K562 (cell line): ENCODE results near the gene DTNB. TPM values are rescaled to one million over a fixed set of nuclear protein-coding genes. Genes with fewer than 3 reads are reported as not detected.

ENCODE experiments used
- ATAC-seq: fragments of 200-7000 bp; cut with Tn5 transposase; 3 replicates; pipeline ENCODE4 v1.9.1; 2020; ENCODE audit warnings: moderate library complexity
- BruUV-seq: library from RNA; stranded (reverse); fragments of 400-500 nt; replicated peaks from 2 replicates; lab custom pipeline; 2021; lab: Mats Ljungman, UMichigan
- CTCF ChIA-PET: fragments of 300-600 bp; formaldehyde crosslinking; extraction: SDS; loops from one replicate; lab custom pipeline; 2021; ENCODE audit warnings: low intra/inter-chr PET ratio; lab: Yijun Ruan, JAX
- POLR2A ChIA-PET: fragments of 300-600, 350-650 bp; sonication (Branson Sonifier 250); formaldehyde crosslinking; extraction: SDS; loops from one replicate; lab custom pipeline; 2021; ENCODE audit warnings: antibody characterized with exemption, inconsistent platforms; lab: Yijun Ruan, JAX
- DNase-seq, 4 experiments: peaks; one replicate each; pipeline versions ENCODE4 v3.0.0 to v3.0.0-alpha.2; 2011 to 2018; ENCODE audit warnings: low spot score in 3 of 4, mixed read lengths in 3 of 4; ENCODE audit errors: extremely low read depth in 1 of 4
- FAIRE-seq: peaks from 2 replicates; lab custom pipeline; 2011; peaks lifted over from hg19 to GRCh38; lab: Jason Lieb, UNC
- H2AFZ ChIP-seq: 2 replicates; pipeline ENCODE4 v1.6.0; 2011; ENCODE audit warnings: low read depth, low read length, control low read depth, inconsistent platforms
- H3K27ac ChIP-seq: fragments of 200-600 bp; 3 replicates; pipeline ENCODE4 v1.8.0; 2011; ENCODE audit warnings: low read depth, mild to moderate bottlenecking, control low read depth, inconsistent platforms, low read length, moderate library complexity, mixed read lengths; ENCODE audit errors: extremely low read depth
- H3K27me3 ChIP-seq, 2 experiments: fragments of 300-600 bp in 1 of 2; 2 replicates in 1 of 2; 3 replicates in 1 of 2; pipeline versions ENCODE4 v1.6.0 to v1.8.0; 2011; ENCODE audit warnings: inconsistent platforms in 2 of 2, low read length in 2 of 2, mild to moderate bottlenecking in 1 of 2, mixed read lengths in 1 of 2, moderate library complexity in 1 of 2; ENCODE audit not compliant: control insufficient read depth in 2 of 2, insufficient read depth in 2 of 2
- H3K36me3 ChIP-seq: fragments of 300-600 bp; 3 replicates; pipeline ENCODE4 v1.8.0; 2011; ENCODE audit warnings: mild to moderate bottlenecking, low read length, inconsistent platforms; ENCODE audit not compliant: control insufficient read depth, insufficient read depth
- H3K4me1 ChIP-seq, 2 experiments: fragments of 200-600 bp in 1 of 2; replicated peaks in 1 of 2; 2 replicates in 1 of 2; 3 replicates in 1 of 2; pipeline versions ENCODE4 v1.5.1 to v1.8.0; 2011; ENCODE audit warnings: inconsistent platforms in 2 of 2, low read length in 2 of 2, mild to moderate bottlenecking in 1 of 2, mixed read lengths in 1 of 2, moderate library complexity in 1 of 2; ENCODE audit not compliant: control insufficient read depth in 2 of 2, insufficient read depth in 2 of 2
- H3K4me2 ChIP-seq: 2 replicates; pipeline ENCODE4 v1.6.1; 2011; ENCODE audit warnings: low read length, control low read depth, inconsistent platforms, mixed read lengths; ENCODE audit not compliant: insufficient read depth
- H3K4me3 ChIP-seq: fragments of 200-600 bp; sonication (generic), shearing (Covaris generic); 2 replicates; pipeline ENCODE4 v1.5.1; 2016; ENCODE audit warnings: control low read depth, inconsistent platforms
- H3K79me2 ChIP-seq: fragments of 200-600 bp; 3 replicates; pipeline ENCODE4 v1.8.0; 2011; ENCODE audit warnings: low read length, inconsistent platforms; ENCODE audit not compliant: control insufficient read depth, insufficient read depth
- H3K9ac ChIP-seq, 2 experiments: 2 replicates each; pipeline versions ENCODE4 v1.6.0 to v1.6.1; 2011; ENCODE audit warnings: low read depth in 2 of 2, low read length in 2 of 2, control low read depth in 1 of 2, inconsistent platforms in 1 of 2, mild to moderate bottlenecking in 1 of 2, mixed read lengths in 1 of 2; ENCODE audit not compliant: insufficient read depth in 1 of 2
- H3K9me1 ChIP-seq: one replicate; pipeline ENCODE4 v1.6.0; 2011; ENCODE audit warnings: inconsistent platforms, mild to moderate bottlenecking, low read length, moderate library complexity; ENCODE audit not compliant: control insufficient read depth, insufficient read depth
- H3K9me3 ChIP-seq: replicated peaks from 2 replicates; pipeline ENCODE4 v1.5.1; 2011; ENCODE audit warnings: low read depth, low read length, inconsistent platforms; ENCODE audit not compliant: control insufficient read depth, insufficient read depth
- H4K20me1 ChIP-seq: replicated peaks from 2 replicates; pipeline ENCODE4 v1.6.1; 2011; ENCODE audit warnings: low read length, inconsistent platforms, mixed read lengths; ENCODE audit not compliant: control insufficient read depth, insufficient read depth
- CC2D1A ChIP-seq: fragments of 450-650 bp; IDR thresholded peaks from 2 replicates; pipeline ENCODE4 v1.6.1; 2017; ENCODE audit warnings: mild to moderate bottlenecking
- ILK ChIP-seq: fragments of 450-650 bp; IDR thresholded peaks from 2 replicates; pipeline ENCODE4 v1.6.1; 2016; ENCODE audit warnings: missing genetic modification characterization, low read depth, mild to moderate bottlenecking, missing compliant biosample characterization, moderate library complexity, borderline replicate concordance
- MNT ChIP-seq, 2 experiments: fragments of 450-650 bp; conservative IDR thresholded peaks; 2 replicates each; pipeline ENCODE4 v1.6.1; 2017; ENCODE audit warnings: mild to moderate bottlenecking in 2 of 2, moderate library complexity in 2 of 2
- TFE3 ChIP-seq: fragments of 450-650 bp; formaldehyde crosslinking; IDR thresholded peaks from 2 replicates; pipeline ENCODE4 v1.4.0; 2020; ENCODE audit warnings: mild to moderate bottlenecking, mixed read lengths
- ZFX ChIP-seq: sonication (generic); formaldehyde crosslinking; IDR thresholded peaks from 2 replicates; pipeline ENCODE4 v1.8.0; 2022; ENCODE audit warnings: mild to moderate bottlenecking, missing genetic modification reagents, moderate library complexity
- ZNF212 ChIP-seq: fragments of 450-650 bp; formaldehyde crosslinking; IDR thresholded peaks from 2 replicates; pipeline ENCODE4 v1.4.0; 2020; ENCODE audit warnings: mild to moderate bottlenecking
- WGBS: fragments of 100-300 bp; shearing (Covaris generic); methylation state at CpG from one replicate; pipeline ENCODE4 v1.1.6; 2016; ENCODE audit warnings: low coverage, mixed read lengths; ENCODE audit not compliant: insufficient coverage; ENCODE audit errors: missing lambda C conversion rate; 5-methylcytosine and 5-hydroxymethylcytosine counted together
- in situ Hi-C: fragments of 300-500 bp; cut with MboI; formaldehyde crosslinking; loops from 4 replicates; pipeline ENCODE4 v1.15.0; 2018; ENCODE audit warnings: inconsistent platforms, mixed read lengths
- intact Hi-C: fragments of 100-400 bp; cut with micrococcal nuclease; formaldehyde crosslinking; loops from 2 replicates; pipeline ENCODE4 v1.14.2; 2022
- polyA plus RNA-seq, 8 experiments: library from polyadenylated mRNA; depleted of rRNA in 4 of 8; stranded (reverse) in 5 of 8; unstranded in 3 of 8; fragments of >200 nt; fragmentation: Nextera tagmentation in 2 of 8; fragmentation: Illumina TruSeq in 1 of 8; extraction: Ambion mirVana in 2 of 8; extraction: Trizol in 1 of 8; gene quantifications; 2 replicates each; pipeline versions ENCODE4 v1.2.1 to v1.2.3, GENCODE V29; 2011 to 2014; ENCODE audit warnings: inconsistent platforms in 1 of 8, missing spikeins in 1 of 8
- total RNA-seq, 7 experiments: library from RNA; depleted of rRNA in 6 of 7; stranded (reverse); fragments of >200 nt in 6 of 7; fragmentation: Illumina TruSeq in 2 of 7; extraction: Trizol in 2 of 7; gene quantifications; 2 replicates each; pipeline versions ENCODE4 v1.2.1 to v1.2.3, GENCODE V29; 2011 to 2021; ENCODE audit warnings: low replicate concordance in 1 of 7
- TF ChIP-seq, protein P1 (sequence below), 2 experiments: IDR thresholded peaks; 2 replicates each; pipeline ENCODE4 v1.6.1; 2011; ENCODE audit warnings: borderline replicate concordance in 1 of 2, control low read depth in 1 of 2, low read depth in 1 of 2, low read length in 1 of 2, mild to moderate bottlenecking in 1 of 2, mixed read lengths in 1 of 2, moderate library complexity in 1 of 2; ENCODE audit not compliant: insufficient read depth in 1 of 2, insufficient read length in 1 of 2, poor library complexity in 1 of 2, severe bottlenecking in 1 of 2; ENCODE audit errors: extremely low read depth in 1 of 2

DTNB gene
- total and polyA plus RNA-seq, 9 of the 15 experiments (the other 6 are each of a cell fraction or from before 2014, with no cell fraction given) = 0.18 to 2.0 (median 0.77) TPM; not detected in 2

DNA sequence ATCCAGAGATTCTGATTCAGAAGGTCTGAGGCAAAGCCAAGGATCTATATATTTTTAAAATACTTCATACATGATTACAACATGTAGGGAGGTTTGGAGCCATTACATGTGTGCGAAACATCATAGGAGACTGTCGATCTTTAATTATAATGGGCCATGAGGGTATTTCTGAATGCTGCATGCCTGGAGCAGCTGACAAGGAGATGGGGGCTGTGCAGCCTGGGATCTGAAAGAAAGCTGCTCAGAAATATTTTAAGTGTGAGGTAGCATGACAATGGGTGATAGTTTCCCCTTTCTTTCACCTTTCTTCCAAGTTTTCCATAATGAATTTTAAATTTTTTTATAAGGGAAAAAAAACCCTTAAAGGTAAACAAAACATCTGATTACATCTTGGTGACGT, 229.6 kb downstream of the DTNB start (continued):
- no peak for TF ChIP-seq MNT (conservative IDR thresholded peaks at IDR 0.05)
- TF ChIP-seq ILK = no peak
- no peak for TF ChIP-seq ZFX (CRISPR knock-in tag)
- no peak for TF ChIP-seq ZNF212 (CRISPR knock-in tag)
- no peak for TF ChIP-seq CC2D1A

- CTCF ChIA-PET = no interaction called here
- 0% methylated on average over 3 of the region's 3 CpGs for WGBS
- H4K20me1 ChIP-seq = no peaks in the 10 kb centered on the region; the same call in 1 of the 2 replicates
- no peaks in the 10 kb centered on the region for H3K79me2 ChIP-seq
- H2AFZ ChIP-seq = no peak overlapping the region
- no peaks in the 10 kb centered on the region for H3K9me1 ChIP-seq
- FAIRE-seq (no peak), ATAC-seq (no peak), DNase-seq (no peak)
- H3K9me3 ChIP-seq = no peaks in the 10 kb centered on the region
- H3K9ac ChIP-seq = no peak overlapping the region
- BruUV-seq = no TSS peak
- intact Hi-C loops = no loop called here
- H3K27me3 ChIP-seq = peaks cover 3 to 7% of the 10 kb centered on the region in 2 experiments; a peak in 3 of 5 replicates
- no peak overlapping the region for H3K27ac ChIP-seq
- 0 out of 2 replicates have a peak, but pooled peaks have one; percentile 11 for TF ChIP-seq TFE3 (CRISPR knock-in tag)
- TF ChIP-seq, protein P1, sequence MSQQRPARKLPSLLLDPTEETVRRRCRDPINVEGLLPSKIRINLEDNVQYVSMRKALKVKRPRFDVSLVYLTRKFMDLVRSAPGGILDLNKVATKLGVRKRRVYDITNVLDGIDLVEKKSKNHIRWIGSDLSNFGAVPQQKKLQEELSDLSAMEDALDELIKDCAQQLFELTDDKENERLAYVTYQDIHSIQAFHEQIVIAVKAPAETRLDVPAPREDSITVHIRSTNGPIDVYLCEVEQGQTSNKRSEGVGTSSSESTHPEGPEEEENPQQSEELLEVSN (IDR thresholded peaks at IDR 0.05; ENCODE audit: borderline replicate concordance in 1 of 2, extremely low read depth in 1 of 2, insufficient read depth in 1 of 2, insufficient read length in 1 of 2, low read depth in 1 of 2, low read length in 1 of 2, poor library complexity in 1 of 2, severe bottlenecking in 1 of 2) = no peak
- H3K4me1 ChIP-seq = no peaks in the 10 kb centered on the region
- no peak overlapping the region for H3K4me3 ChIP-seq
- in situ Hi-C loops = no loop called here
- H3K4me2 ChIP-seq = no peak overlapping the region
- H3K36me3 ChIP-seq = no peaks in the 10 kb centered on the region
- POLR2A ChIA-PET = interaction anchor here (0.7 to 0.8 kb wide), 2 partner anchors 10 to 30 kb away, joined by 3 read pairs; no protein-coding TSS in a partner anchor
Observed at GRCh38 chr2:25441353-25441752, 232.0 kb downstream of the DTNB start.
